Activated CD8-positive, alpha-beta memory T cell treated with anti-CD3 and anti-CD28 coated beads for 1 hour (primary cell): Measurements from ENCODE around the gene KANSL1L.
"Not testable (repeated sequence)": the region's sequence is repeated elsewhere in the genome, so short reads cannot be mapped to it uniquely, and the experiment has no call there.

Source experiments
- DNase-seq, 2 donors: peaks; one replicate each; pipeline ENCODE4 v3.0.0-alpha.2; 2020; ENCODE audit warnings: low read depth in 1 of 2; ENCODE audit errors: extremely low read depth in 1 of 2

The KANSL1L gene

GRCh38 chr2:210177769-210178168 is 6.6 kb upstream of the KANSL1L start:
- DNase-seq = no peak

- DNase-seq = not testable (repeated sequence)
Observed at GRCh38 chr2:210177115-210177514, 5.9 kb upstream of the KANSL1L start.

- no peak for DNase-seq
Observed at GRCh38 chr2:210174086-210174485, 2.9 kb upstream of the KANSL1L start.

GRCh38 chr2:210172219-210172575 is 988 bp upstream of the KANSL1L start:
- DNase-seq = no peak

- peak; percentile 94 to 95 for DNase-seq
Observed at GRCh38 chr2:210170446-210171303, 534 bp downstream of the KANSL1L start.

- no peak for DNase-seq
Observed at GRCh38 chr2:210170196-210170445, 1.1 kb downstream of the KANSL1L start.

- no peak for DNase-seq
Observed at GRCh38 chr2:210169516-210170195, 1.6 kb downstream of the KANSL1L start.

GRCh38 chr2:210167227-210167626 is 4.0 kb downstream of the KANSL1L start:
- no peak for DNase-seq

GRCh38 chr2:210162466-210163124 is 8.6 kb downstream of the KANSL1L start:
- DNase-seq = no peak

GRCh38 chr2:210159059-210159458 is 12.2 kb downstream of the KANSL1L start:
- no peak for DNase-seq

GRCh38 chr2:210158236-210158635 is 13.0 kb downstream of the KANSL1L start:
- DNase-seq = no peak

GRCh38 chr2:210157526-210157925 is 13.7 kb downstream of the KANSL1L start:
- DNase-seq = no peak

GRCh38 chr2:210147614-210148013 is 23.6 kb downstream of the KANSL1L start:
- DNase-seq = no peak

- DNase-seq = no peak
Observed at GRCh38 chr2:210132239-210132638, 39.0 kb downstream of the KANSL1L start.

- no peak for DNase-seq
Observed at GRCh38 chr2:210128961-210129360, 42.2 kb downstream of the KANSL1L start.

GRCh38 chr2:210113614-210114235 is 57.5 kb downstream of the KANSL1L start:
- DNase-seq = no peak

GRCh38 chr2:210112871-210113270 is 58.3 kb downstream of the KANSL1L start:
- no peak for DNase-seq

- no peak for DNase-seq
Observed at GRCh38 chr2:210099940-210100339, 71.3 kb downstream of the KANSL1L start.

GRCh38 chr2:210094787-210095186 is 76.4 kb downstream of the KANSL1L start:
- no peak for DNase-seq

GRCh38 chr2:210092791-210093190 is 78.4 kb downstream of the KANSL1L start:
- DNase-seq = no peak

- DNase-seq = no peak
Observed at GRCh38 chr2:210086930-210087329, 84.3 kb downstream of the KANSL1L start.

- DNase-seq = no peak
Observed at GRCh38 chr2:210086292-210086691, 84.9 kb downstream of the KANSL1L start.
